Nucleus accumbens (tissue), 56 donors: ENCODE measurements around the gene SLC23A1.
"Not testable (repeated sequence)": the region's sequence is repeated elsewhere in the genome, so short reads cannot be mapped to it uniquely, and the experiment has no call there.

ENCODE experiments used
- DNase-seq, 56 donors: peaks; one replicate each; lab custom pipeline; 2025; lab: John Stamatoyannopoulos, UW

SLC23A1 gene

GRCh38 chr5:139390639-139391569, 7.8 kb upstream of the SLC23A1 start:
- DNase-seq, result no peak

GRCh38 chr5:139389701-139390638, 6.9 kb upstream of the SLC23A1 start, which contains the start of gene MZB1:
Gene MZB1, minus strand, starts transcription at chr5:139389913. Its CDS starts 57 bp downstream, at chr5:139389856.
- no peak for DNase-seq

- no peak for DNase-seq
Measured at GRCh38 chr5:139388198-139388821, 5.2 kb upstream of the SLC23A1 start.

DNA sequence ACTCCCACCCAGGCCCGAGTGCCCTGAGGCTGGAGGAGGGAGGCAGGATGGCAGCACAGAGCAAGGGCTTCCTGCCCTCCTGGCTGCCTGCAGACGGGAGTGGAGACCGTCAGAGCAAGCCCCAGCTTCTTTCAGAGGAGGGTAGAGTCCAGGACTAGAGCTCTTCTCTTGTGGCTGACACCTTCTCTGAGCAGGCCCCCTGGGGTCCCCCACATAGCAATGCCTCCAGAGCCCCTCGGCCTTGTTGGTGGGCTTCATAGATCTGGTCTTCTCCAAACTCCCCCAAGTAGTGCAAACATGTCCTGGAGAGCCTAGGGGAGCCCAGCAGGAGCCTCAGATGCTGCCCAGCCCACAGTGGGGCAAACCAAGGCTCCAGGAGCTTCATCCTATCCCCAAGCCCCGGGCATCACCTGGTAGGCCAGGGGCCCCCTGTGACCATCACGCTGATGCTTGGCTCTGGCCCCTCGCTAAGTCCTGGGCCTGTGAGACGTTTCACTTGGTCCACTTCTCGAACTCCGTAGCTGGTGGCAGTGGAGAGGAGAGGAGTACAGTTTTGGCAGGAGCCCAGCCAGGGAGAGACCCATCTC, 4.6 kb upstream of the SLC23A1 start:
- DNase-seq, result no peak

DNA sequence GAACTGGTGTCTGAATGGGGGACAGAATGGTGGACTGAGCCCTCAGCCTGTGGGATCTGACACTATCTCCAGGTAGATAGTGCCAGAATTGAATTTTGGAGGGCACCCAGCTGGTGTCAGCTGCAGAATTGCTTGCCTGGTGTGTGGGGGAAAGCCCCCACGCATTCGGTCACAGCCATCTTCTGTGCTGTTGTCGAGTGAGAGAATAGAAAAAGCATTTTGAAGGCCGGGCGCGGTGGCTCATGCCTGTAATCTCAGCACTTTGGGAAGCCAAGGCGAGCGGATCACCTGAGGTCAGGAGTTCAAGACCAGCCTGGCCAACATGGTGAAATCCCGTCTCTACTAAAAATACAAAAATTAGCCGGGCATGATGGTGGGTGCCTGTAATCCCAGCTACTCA, 3.9 kb upstream of the SLC23A1 start:
- DNase-seq, result not testable (repeated sequence)

GRCh38 chr5:139386050-139386438, 2.9 kb upstream of the SLC23A1 start:
- DNase-seq, result no peak

DNA sequence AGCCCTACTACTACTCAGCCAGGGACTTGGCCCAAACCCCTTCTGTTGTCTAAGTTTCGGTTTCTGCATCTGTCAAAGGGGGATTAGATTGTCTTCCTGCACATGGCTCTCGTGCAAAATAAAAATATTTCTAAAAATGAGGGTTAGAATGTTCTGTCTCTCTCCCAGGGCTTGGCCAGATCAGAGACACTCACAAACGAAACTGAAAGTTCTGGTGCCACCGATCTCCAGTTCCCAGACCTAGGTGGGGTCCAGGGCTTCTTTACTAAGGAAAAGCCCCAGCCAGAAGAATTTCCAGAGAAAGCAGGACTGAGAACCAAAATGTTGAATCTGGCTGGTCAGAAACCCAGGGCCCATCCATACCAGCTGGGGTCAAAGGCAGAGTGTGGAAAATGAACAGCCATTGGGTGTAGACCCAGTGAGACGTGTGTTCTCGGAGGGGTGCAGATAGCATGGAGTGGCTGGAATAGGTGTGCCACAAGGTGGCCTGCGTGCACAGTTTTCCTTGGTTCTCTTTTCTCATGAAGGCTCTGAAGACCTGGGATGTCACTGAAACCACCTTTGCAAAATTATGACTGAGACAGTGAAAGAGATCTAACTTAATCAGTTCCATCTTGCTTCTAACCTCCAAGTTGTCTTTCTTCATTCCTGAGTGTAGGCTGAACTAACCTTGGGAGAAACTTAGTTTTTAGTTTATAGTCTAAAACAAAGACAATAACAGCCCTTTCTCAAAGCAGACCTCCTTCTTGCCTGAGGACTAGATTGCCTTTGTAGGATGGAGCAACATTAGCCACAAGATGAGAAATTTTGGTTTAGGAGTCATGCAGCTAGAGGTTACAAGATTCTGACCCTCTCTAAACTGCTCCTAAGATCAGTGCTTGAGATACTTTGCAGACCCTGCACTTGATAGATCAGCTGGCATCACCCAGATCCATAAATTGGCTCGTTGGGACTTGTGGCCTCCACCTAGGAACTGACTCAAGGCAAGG, 2.3 kb upstream of the SLC23A1 start:
- DNase-seq, result no peak

GRCh38 chr5:139384591-139385051, 1.5 kb upstream of the SLC23A1 start:
- no peak for DNase-seq

DNA sequence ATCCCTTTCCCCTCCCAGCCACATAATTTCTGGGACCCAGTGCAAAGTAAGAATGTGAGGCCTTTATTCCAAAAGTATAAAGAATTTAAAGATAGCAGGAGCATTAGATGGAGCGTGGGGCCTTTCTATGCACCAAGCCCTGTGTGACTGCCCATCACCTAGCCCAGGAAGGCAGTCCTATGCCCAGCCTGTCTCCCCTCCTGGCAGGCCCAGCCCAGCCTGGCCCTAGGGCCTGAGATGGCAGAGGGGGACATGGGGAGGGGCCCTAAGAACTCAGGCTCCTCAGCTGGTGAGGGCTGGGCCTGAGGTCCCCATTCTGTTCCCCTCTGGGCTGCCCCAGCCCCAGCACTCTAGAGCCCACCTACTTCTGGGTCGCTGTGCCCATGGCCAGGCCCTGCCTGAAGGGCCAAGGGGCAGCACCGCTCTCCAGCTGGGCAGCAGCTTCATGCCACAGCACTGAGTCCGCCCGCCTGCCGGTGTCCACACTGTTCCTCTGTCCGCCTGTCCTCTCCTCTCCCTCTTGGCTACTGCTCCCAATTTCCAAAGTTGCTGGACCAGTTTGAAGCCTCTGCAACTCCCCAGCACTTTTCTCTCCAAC, 995 bp upstream of the SLC23A1 start:
- DNase-seq, result no peak

DNA sequence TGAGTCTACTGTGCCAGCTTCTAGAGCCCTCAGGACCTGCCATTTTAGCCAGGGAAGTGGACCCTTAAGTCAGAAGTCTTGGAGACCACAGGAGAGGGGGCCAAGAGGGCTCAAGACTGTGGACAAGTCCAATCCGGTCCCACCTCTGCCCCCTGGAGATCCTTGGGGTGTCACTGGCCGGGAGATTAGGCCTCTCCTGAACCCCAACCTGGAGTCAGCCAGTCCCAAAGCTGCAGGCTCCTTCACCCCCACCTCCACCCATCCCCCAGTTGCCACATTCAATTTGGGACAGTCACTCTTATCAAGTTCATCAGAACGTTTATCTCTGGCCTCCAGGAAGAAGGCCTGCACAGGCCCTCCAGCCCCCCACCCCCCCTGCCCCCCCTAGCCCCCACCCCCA, 290 bp downstream of the SLC23A1 start:
- no peak for DNase-seq

DNA sequence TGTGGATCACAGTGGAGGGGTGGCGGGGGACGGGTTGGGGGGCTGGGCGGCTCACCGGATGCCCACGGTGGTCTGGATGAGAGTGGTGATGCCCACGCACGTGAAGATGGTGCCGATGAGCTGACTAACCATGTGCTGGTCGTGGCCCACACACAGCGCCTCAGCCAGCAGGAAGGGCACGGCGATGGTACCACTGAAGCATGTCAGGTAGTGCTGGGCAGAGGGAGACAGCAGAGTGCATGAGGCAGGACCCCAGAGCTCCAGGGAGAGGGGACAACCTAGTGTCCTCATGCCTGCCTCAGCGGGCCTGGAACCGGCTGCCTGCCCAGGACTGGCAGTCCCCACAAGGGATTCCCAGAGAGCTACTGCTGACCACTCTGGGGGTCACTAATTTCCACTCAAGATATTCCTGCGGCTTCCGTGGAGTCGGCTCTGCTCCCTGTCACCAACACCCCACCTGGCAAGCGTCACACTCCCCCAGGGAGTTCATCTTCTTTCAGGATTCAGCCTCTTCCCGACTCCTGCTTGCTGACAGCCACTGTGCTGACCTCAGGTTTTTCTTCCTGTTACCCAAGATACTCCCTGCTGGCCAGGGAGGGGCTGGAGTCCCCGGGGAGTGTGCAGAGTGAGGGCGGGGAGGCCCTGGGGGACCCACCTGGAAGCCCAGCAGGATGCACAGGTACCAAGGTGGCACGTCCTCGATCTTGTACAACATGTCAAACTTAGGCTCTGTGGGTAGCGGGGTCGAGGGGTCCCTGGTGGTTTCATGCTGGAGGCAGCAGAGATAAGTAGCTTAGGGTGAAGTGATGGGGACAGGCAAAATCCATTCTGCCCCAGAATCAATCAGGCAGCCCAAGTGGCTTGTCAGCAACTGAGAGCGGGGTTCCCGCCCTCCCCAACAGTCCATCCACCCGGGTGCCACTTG, 998 bp downstream of the SLC23A1 start:
- no peak for DNase-seq

- DNase-seq, result no peak
Measured at GRCh38 chr5:139379626-139380449, 3.3 kb downstream of the SLC23A1 start.

DNA sequence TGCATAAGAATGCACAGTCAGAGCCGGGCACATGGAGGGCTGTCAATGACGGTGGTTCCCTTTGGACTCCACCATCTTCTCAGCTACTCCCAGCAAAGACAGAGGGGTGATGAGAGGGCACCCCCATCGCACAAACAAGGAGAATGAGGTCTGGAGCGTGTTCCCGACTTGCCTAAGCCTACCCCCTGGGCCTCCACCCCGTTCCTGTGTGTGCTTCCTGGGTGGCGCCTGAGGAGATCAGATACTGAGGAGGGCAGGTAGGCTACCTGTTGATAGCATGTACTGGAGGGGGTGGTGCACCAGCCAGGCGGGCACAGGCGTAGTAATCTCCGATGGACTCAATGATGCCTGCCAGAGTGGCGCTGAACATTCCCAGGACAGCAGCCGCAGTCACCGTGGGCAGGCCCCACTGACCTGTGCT, 4.1 kb downstream of the SLC23A1 start:
- DNase-seq, result no peak

DNA sequence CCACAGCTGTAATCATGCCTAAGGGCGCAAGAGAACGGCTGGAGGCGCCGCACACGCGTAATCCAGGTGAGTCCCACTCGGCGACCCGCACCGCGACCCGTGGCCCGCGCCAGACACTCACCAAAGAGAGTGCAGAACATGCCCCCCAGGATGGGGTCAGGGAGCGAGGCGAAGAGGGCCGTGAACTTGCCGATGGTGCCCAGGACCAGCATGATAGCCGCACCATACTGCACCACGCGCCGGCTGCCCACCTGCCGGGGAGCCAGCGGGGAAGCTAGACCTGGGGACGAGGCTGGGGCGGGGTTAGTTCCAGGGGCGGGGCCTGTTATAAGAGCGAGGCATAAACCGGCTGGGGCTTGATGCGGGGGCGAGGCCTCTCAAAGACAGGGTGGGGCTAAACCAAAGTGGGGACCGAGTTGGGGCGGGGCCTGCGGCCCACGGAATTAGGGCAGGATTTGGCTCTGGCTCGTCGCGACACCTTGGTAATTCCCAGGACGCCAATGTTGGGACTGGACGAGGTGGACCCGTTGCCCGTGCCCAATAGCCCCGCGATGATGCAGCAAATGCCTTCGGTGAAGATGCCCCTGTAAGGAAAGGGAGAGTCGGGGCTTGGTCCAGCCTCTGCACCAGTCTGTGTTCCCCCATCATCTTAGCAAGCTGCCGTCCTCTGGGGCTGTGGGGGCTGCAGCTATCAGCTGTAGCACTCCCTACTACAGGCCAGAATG, 4.8 kb downstream of the SLC23A1 start:
- DNase-seq, result no peak

- DNase-seq, result no peak
Measured at GRCh38 chr5:139377226-139377625, 5.9 kb downstream of the SLC23A1 start.

DNA sequence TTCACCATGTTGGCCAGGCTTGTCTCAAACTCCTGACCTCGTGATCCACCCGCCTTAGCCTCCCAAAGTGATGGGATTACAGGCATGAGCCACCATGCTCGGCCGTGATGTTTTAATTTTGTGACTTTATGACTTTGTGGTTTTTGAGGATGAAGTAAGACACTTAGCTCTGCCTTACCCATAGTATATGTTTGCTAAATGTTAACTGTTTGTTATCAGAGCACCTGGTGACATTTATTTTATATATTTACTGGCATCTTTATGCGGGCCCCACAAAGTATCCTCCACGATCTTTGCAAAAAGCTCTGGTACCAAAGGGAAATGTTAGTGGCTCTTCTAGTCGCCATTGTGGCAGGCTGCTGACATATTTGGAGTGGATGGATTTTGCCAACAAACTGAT, 6.7 kb downstream of the SLC23A1 start:
- no peak for DNase-seq
